Measurements from ENCODE around the gene OVCH1.
"Not testable (repeated sequence)": the region's sequence is repeated elsewhere in the genome, so short reads cannot be mapped to it uniquely, and the experiment has no call there.

OVCH1 gene

GRCh38 chr12:29395356-29395755 lies 102.1 kb downstream of the OVCH1 start:
- TF ChIP-seq CTCF (IDR thresholded peaks at IDR 0.05) (no peak), ZFX (IDR thresholded peaks at IDR 0.05; ENCODE audit: borderline replicate concordance) (no peak)
- H3K27ac ChIP-seq, result no peak overlapping the region

DNA sequence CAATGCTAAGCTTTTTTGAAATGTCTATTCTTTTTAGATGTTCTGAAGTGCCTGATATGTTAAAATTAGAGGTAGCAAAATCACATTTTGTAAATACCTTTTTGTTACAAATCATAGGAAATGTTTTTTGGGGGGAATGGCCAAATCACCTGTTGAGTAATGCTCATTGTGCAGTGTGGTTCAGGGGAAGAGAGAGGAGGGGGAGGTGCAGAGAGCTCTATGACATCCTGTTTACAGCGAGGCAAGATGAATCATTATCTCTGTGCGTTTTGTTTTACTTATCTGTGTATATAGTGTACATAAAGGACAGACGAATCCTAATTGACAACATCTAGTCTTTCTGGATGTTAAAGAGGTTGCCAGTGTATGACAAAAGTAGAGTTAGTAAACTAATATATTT lies 107.1 kb downstream of the OVCH1 start:
- not testable (repeated sequence) for H3K27ac ChIP-seq

DNA sequence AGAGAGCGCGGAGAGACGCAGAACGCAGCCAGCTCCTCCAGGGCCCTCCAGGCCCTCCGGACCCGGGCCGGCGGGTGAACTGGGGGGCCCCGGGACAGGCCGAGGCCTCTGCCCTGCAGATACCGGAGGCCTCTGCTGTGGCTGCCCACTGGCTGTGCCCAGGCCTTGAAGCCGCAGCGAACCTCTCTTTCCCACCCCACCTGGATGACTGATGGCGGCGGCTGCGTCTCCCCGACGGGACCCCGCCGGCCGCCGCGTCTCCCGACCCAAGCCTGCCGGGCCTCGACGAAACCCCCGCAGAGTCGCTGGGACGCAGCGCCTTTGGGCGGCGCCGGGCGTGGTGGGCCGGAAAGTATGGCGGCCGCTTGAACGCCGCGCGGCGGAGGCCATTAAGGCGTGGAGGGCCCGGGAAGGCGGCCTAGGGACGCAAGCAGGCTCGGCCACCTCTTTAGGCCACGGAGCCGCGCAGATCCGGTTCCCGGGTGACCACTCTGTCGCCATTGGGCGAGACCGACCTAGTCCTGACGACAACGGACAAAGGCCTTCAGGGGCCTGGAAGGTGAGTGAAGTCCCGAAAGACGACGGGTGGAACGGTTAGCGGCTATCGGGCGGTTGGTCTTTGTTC lies 108.1 kb downstream of the OVCH1 start:
- no peak for TF ChIP-seq ZFX (IDR thresholded peaks at IDR 0.05; ENCODE audit: borderline replicate concordance)
- no peak for TF ChIP-seq CTCF (IDR thresholded peaks at IDR 0.05)
- H3K27ac ChIP-seq, result no peak overlapping the region

DNA sequence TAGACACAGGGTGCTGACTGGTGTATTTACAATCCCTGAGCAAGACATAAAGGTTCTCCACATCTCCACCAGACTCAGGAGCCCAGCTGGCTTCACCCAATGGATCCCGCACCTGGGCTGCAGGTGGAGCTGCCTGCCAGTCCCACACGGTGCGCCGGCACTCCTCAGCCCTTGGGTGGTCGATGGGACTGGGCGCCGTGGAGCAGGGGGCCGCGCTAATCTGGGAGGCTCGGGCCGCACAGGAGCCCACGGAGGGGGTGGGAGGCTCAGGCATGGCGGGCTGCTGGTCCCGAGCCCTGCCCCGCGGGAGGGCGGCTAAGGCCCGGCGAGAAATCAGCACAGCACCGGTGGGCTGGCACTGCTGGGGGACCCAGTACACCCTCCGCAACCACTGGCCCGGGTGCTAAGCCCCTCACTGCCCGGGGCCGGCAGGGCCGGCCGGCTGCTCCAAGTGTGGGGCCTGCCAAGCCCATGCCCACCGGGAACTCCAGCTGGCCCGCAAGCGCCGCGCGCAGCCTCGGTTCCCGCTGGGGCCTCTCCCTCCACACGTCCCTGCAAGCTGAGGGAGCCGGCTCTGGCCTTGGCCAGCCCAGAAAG lies 111.3 kb downstream of the OVCH1 start:
- not testable (repeated sequence) for H3K27ac ChIP-seq

DNA sequence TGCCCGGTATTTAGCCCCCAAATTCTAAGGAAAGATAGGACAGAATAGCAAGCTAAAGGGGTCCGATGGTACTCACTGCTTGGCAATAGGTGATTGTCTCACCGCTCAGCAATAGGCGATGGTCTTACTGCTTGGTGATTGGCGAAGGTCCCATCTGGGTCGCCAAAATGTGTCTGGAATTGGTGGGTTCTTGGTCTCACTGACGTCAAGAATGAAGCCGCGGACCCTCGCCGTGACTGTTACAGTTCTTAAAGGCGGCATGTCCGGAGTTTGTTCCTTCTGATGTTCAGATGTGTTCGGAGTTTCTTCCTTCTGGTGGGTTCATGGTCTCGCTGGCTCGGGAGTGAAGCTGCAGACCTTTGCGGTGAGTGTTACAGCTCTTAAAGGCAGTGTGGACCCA lies 112.3 kb downstream of the OVCH1 start:
- not testable (repeated sequence) for H3K27ac ChIP-seq

DNA sequence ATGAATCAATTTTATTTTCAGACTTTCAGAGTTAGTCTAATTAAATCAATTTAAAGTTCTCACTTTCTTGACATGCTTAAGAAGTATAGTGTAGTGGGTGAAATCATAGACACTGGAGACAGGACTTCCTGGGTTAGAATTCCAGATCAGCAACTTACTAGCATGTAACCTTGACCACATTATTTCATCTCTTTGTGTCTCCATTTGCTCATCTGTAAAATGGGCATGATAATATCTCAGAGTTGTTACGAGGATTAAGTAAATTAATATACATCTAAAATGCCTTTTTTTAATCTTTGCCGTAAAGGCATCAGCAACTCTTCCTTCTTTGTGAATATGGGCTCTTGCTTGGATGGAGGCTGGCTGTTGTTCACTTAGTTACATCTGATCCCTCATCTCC lies 115.2 kb downstream of the OVCH1 start:
- TF ChIP-seq ZFX (IDR thresholded peaks at IDR 0.05; ENCODE audit: borderline replicate concordance) (no peak), CTCF (IDR thresholded peaks at IDR 0.05) (no peak)
- peak overlapping the region; percentile 99; the same call in 1 of the 2 replicates for H3K27ac ChIP-seq

GRCh38 chr12:29380536-29381523 lies 116.7 kb downstream of the OVCH1 start, which contains the start of gene ERGIC2:
TSS of gene ERGIC2 (minus strand) at chr12:29381172. CDS start at chr12:29371633, 9,539 bp downstream.
- peak within 1 kb of the TSS; percentile 99 for H3K27ac ChIP-seq
- TF ChIP-seq CTCF (IDR thresholded peaks at IDR 0.05), result no peak
- TF ChIP-seq ZFX (IDR thresholded peaks at IDR 0.05; ENCODE audit: borderline replicate concordance), result no peak
